Measurements from ENCODE around the gene MGAT3.

Gene MGAT3

GRCh38 chr22:39514373-39514973, 57.7 kb downstream of the MGAT3 start:
- no peak for TF ChIP-seq PKNOX1 (IDR thresholded peaks at IDR 0.05)
- no peak for TF ChIP-seq FOXA1 (IDR thresholded peaks at IDR 0.05)
- no peak for TF ChIP-seq TARDBP (IDR thresholded peaks at IDR 0.05)
- no peak for TF ChIP-seq NFRKB (IDR thresholded peaks at IDR 0.05)
- TF ChIP-seq FOXM1 (IDR thresholded peaks at IDR 0.05; ENCODE audit: borderline replicate concordance): no peak
- no peak for TF ChIP-seq BHLHE40 (IDR thresholded peaks at IDR 0.05; ENCODE audit: borderline replicate concordance)
- no peak for TF ChIP-seq L3MBTL2 (conservative IDR thresholded peaks at IDR 0.05)
- no peak for TF ChIP-seq SP1 (IDR thresholded peaks at IDR 0.05)
- no peak for TF ChIP-seq ELF4 (IDR thresholded peaks at IDR 0.05)
- no peak for TF ChIP-seq ZNF384 (IDR thresholded peaks at IDR 0.05)
- no peak for TF ChIP-seq LEF1 (IDR thresholded peaks at IDR 0.05; ENCODE audit: borderline replicate concordance)
- no peak for TF ChIP-seq SUZ12 (IDR thresholded peaks at IDR 0.05)
- TF ChIP-seq HDGF (IDR thresholded peaks at IDR 0.05; ENCODE audit: borderline replicate concordance): no peak
- no peak for TF ChIP-seq FOXK2 (IDR thresholded peaks at IDR 0.05)
- DNase-seq (ENCODE audit: extremely low spot score): peak; percentile 47
- ChIA-PET POLR2A (interaction anchor here (1.2 to 1.5 kb wide), 3 partner anchors 9 to 12 kb away, joined by 3 to 10 read pairs (median 9); partner anchors contain the start of gene MIEF1), CTCF (interaction anchor here (0.6 to 2.0 kb wide), 12 partner anchors 10 to 378 kb away, joined by 3 to 13 read pairs (median 4); partner anchors contain the start of gene MIEF1)

- ChIA-PET CTCF (interaction anchor here (0.7 to 3.6 kb wide), 10 partner anchors 9 to 116 kb away, joined by 3 to 13 read pairs (median 4); partner anchors contain the start of genes MIEF1 and TAB1), POLR2A (interaction anchor here (0.7 to 4.7 kb wide), 6 partner anchors 10 to 896 kb away, joined by 3 to 94 read pairs (median 4); partner anchors contain the start of genes MIEF1 and RPL3)
- TF ChIP-seq L3MBTL2 (conservative IDR thresholded peaks at IDR 0.05): no peak
- TF ChIP-seq TARDBP (IDR thresholded peaks at IDR 0.05): no peak
- TF ChIP-seq HDGF (IDR thresholded peaks at IDR 0.05; ENCODE audit: borderline replicate concordance): no peak
- no peak for TF ChIP-seq ZNF384 (IDR thresholded peaks at IDR 0.05)
- no peak for TF ChIP-seq ELF4 (IDR thresholded peaks at IDR 0.05)
- no peak for TF ChIP-seq FOXM1 (IDR thresholded peaks at IDR 0.05; ENCODE audit: borderline replicate concordance)
- no peak for TF ChIP-seq SP1 (IDR thresholded peaks at IDR 0.05)
- no peak for TF ChIP-seq SUZ12 (IDR thresholded peaks at IDR 0.05)
- TF ChIP-seq BHLHE40 (IDR thresholded peaks at IDR 0.05; ENCODE audit: borderline replicate concordance): no peak
- no peak for TF ChIP-seq FOXA1 (IDR thresholded peaks at IDR 0.05)
- no peak for TF ChIP-seq CTBP1 (IDR thresholded peaks at IDR 0.05; ENCODE audit: borderline replicate concordance)
- no peak for TF ChIP-seq NFRKB (IDR thresholded peaks at IDR 0.05)
- no peak for TF ChIP-seq FOXK2 (IDR thresholded peaks at IDR 0.05)
- no peak for TF ChIP-seq ARNT (IDR thresholded peaks at IDR 0.05)
- no peak for DNase-seq (ENCODE audit: extremely low spot score)
Measured at GRCh38 chr22:39515266-39516050, 58.6 kb downstream of the MGAT3 start.

GRCh38 chr22:39517470-39517869, 60.7 kb downstream of the MGAT3 start:
- POLR2A ChIA-PET: interaction anchor here (0.7 to 4.7 kb wide), 8 partner anchors 10 to 198 kb away, joined by 3 to 94 read pairs (median 8); partner anchors contain the start of genes MIEF1 and RPL3
- TF ChIP-seq HDGF (IDR thresholded peaks at IDR 0.05; ENCODE audit: borderline replicate concordance): no peak
- TF ChIP-seq ZNF384 (IDR thresholded peaks at IDR 0.05): no peak
- no peak for TF ChIP-seq ARNT (IDR thresholded peaks at IDR 0.05)
- TF ChIP-seq L3MBTL2 (conservative IDR thresholded peaks at IDR 0.05): no peak
- no peak for TF ChIP-seq NFRKB (IDR thresholded peaks at IDR 0.05)
- TF ChIP-seq SP1 (IDR thresholded peaks at IDR 0.05): no peak
- no peak for TF ChIP-seq ELF4 (IDR thresholded peaks at IDR 0.05)
- no peak for TF ChIP-seq CTBP1 (IDR thresholded peaks at IDR 0.05; ENCODE audit: borderline replicate concordance)
- TF ChIP-seq FOXK2 (IDR thresholded peaks at IDR 0.05): no peak
- TF ChIP-seq SUZ12 (IDR thresholded peaks at IDR 0.05): no peak
- TF ChIP-seq PKNOX1 (IDR thresholded peaks at IDR 0.05): no peak
- TF ChIP-seq LEF1 (IDR thresholded peaks at IDR 0.05; ENCODE audit: borderline replicate concordance): no peak
- TF ChIP-seq FOXM1 (IDR thresholded peaks at IDR 0.05; ENCODE audit: borderline replicate concordance): no peak
- DNase-seq (ENCODE audit: extremely low spot score): no peak
- CTCF ChIA-PET: interaction anchor here (1.1 to 3.6 kb wide), 3 partner anchors 16 to 77 kb away, joined by 3 to 13 read pairs (median 7); partner anchors contain the start of gene MIEF1

GRCh38 chr22:39518144-39518786, 61.5 kb downstream of the MGAT3 start:
- CTCF ChIA-PET: interaction anchor here (1.1 to 3.6 kb wide), 4 partner anchors 11 to 77 kb away, joined by 3 to 13 read pairs (median 6); partner anchors contain the start of gene MIEF1
- TF ChIP-seq LEF1 (IDR thresholded peaks at IDR 0.05; ENCODE audit: borderline replicate concordance) (no peak), ZNF384 (IDR thresholded peaks at IDR 0.05) (no peak), BHLHE40 (IDR thresholded peaks at IDR 0.05; ENCODE audit: borderline replicate concordance) (no peak), PKNOX1 (IDR thresholded peaks at IDR 0.05) (no peak), ARNT (IDR thresholded peaks at IDR 0.05) (no peak), HDGF (IDR thresholded peaks at IDR 0.05; ENCODE audit: borderline replicate concordance) (no peak), ELF4 (IDR thresholded peaks at IDR 0.05) (no peak), SP1 (IDR thresholded peaks at IDR 0.05) (no peak), NFRKB (IDR thresholded peaks at IDR 0.05) (no peak), L3MBTL2 (conservative IDR thresholded peaks at IDR 0.05) (no peak)
- POLR2A ChIA-PET: interaction anchor here (0.6 to 4.7 kb wide), 8 partner anchors 9 to 200 kb away, joined by 3 to 94 read pairs (median 6); partner anchors contain the start of genes MIEF1 and RPL3
- no peak for DNase-seq (ENCODE audit: extremely low spot score)
